Measurements from ENCODE around the gene SARS1.
A peak's percentile ranks its signal among the peaks of the same experiment; 100 is the strongest.

SARS1 gene

GRCh38 chr1:109262231-109263055, 48.7 kb downstream of the SARS1 start:
- no peak for DNase-seq (ENCODE audit: low spot score)

- DNase-seq (ENCODE audit: low spot score), result no peak
Observed at GRCh38 chr1:109263234-109263596, 49.5 kb downstream of the SARS1 start.

GRCh38 chr1:109263597-109264378, 50.1 kb downstream of the SARS1 start:
- peak; percentile 70 for DNase-seq (ENCODE audit: low spot score)

GRCh38 chr1:109264379-109264755, 50.6 kb downstream of the SARS1 start:
- no peak for DNase-seq (ENCODE audit: low spot score)

- no peak for DNase-seq (ENCODE audit: low spot score)
Observed at GRCh38 chr1:109265016-109265415, 51.3 kb downstream of the SARS1 start.

- no peak for DNase-seq (ENCODE audit: low spot score)
Observed at GRCh38 chr1:109265741-109266330, 52.1 kb downstream of the SARS1 start.

GRCh38 chr1:109266965-109267364, 53.2 kb downstream of the SARS1 start:
- no peak for DNase-seq (ENCODE audit: low spot score)

GRCh38 chr1:109267743-109268300, 54.1 kb downstream of the SARS1 start:
- DNase-seq (ENCODE audit: low spot score), result no peak

GRCh38 chr1:109268431-109269211, 54.9 kb downstream of the SARS1 start:
- DNase-seq (ENCODE audit: low spot score), result no peak

- no peak for DNase-seq (ENCODE audit: low spot score)
Observed at GRCh38 chr1:109269212-109269980, 55.7 kb downstream of the SARS1 start.

- DNase-seq (ENCODE audit: low spot score), result no peak
Observed at GRCh38 chr1:109269981-109270622, 56.4 kb downstream of the SARS1 start.

- no peak for DNase-seq (ENCODE audit: low spot score)
Observed at GRCh38 chr1:109270623-109271317, 57.1 kb downstream of the SARS1 start.

- no peak for DNase-seq (ENCODE audit: low spot score)
Observed at GRCh38 chr1:109271458-109271857, 57.7 kb downstream of the SARS1 start.

GRCh38 chr1:109272021-109272799, 58.5 kb downstream of the SARS1 start:
- DNase-seq (ENCODE audit: low spot score), result no peak

GRCh38 chr1:109272831-109273547, 59.3 kb downstream of the SARS1 start:
- no peak for DNase-seq (ENCODE audit: low spot score)

GRCh38 chr1:109273570-109274288, 60.0 kb downstream of the SARS1 start:
- DNase-seq (ENCODE audit: low spot score), result no peak

GRCh38 chr1:109274533-109275476, 61.1 kb downstream of the SARS1 start:
- DNase-seq (ENCODE audit: low spot score), result no peak
